Smooth muscle cell (in vitro differentiated cells): Measurements from ENCODE around the gene INPPL1. TPM values are rescaled to one million over a fixed set of nuclear protein-coding genes. Genes with fewer than 3 reads are reported as not detected.

Experiments
- DNase-seq: peaks from one replicate; lab custom pipeline; 2025; ENCODE audit not compliant: unreplicated experiment; lab: John Stamatoyannopoulos, UW
- H2AFZ ChIP-seq: fragments of 200-600 bp; sonication (generic); 2 replicates; pipeline ENCODE4 v1.6.0; 2016; ENCODE audit warnings: antibody characterized with exemption, low read depth, mild to moderate bottlenecking
- H3F3A ChIP-seq: fragments of 200-600 bp; sonication (generic); 2 replicates; pipeline ENCODE4 v1.6.0; 2017; ENCODE audit warnings: antibody characterized with exemption, low read depth
- H3K27ac ChIP-seq: fragments of 200-600 bp; sonication (generic); 2 replicates; pipeline ENCODE4 v1.5.1; 2016; ENCODE audit warnings: low read depth, mild to moderate bottlenecking
- H3K27me3 ChIP-seq: fragments of 200-600 bp; sonication (generic); 2 replicates; pipeline ENCODE4 v1.6.1; 2016; ENCODE audit warnings: low read depth, mild to moderate bottlenecking
- H3K36me3 ChIP-seq: fragments of 200-600 bp; sonication (generic); 2 replicates; pipeline ENCODE4 v1.5.1; 2016; ENCODE audit warnings: low read depth
- H3K4me1 ChIP-seq: fragments of 200-600 bp; sonication (generic); 2 replicates; pipeline ENCODE4 v1.5.1; 2016; ENCODE audit warnings: low read depth
- H3K4me2 ChIP-seq: fragments of 200-600 bp; sonication (generic); 2 replicates; pipeline ENCODE4 v1.6.0; 2016; ENCODE audit warnings: mild to moderate bottlenecking
- H3K4me3 ChIP-seq: fragments of 200-600 bp; sonication (generic); 2 replicates; pipeline ENCODE4 v1.5.1; 2016; ENCODE audit warnings: mild to moderate bottlenecking
- H3K79me2 ChIP-seq: fragments of 200-600 bp; sonication (generic); 2 replicates; pipeline ENCODE4 v1.6.0; 2016; ENCODE audit warnings: low read depth, mild to moderate bottlenecking
- H3K9ac ChIP-seq: fragments of 200-600 bp; sonication (generic); 2 replicates; pipeline ENCODE4 v1.6.0; 2016; ENCODE audit warnings: low read depth
- H3K9me3 ChIP-seq: fragments of 200-600 bp; sonication (generic); replicated peaks from 2 replicates; pipeline ENCODE4 v1.5.1; 2016; ENCODE audit warnings: low read depth
- H4K20me1 ChIP-seq: fragments of 200-600 bp; sonication (generic); 2 replicates; pipeline ENCODE4 v1.6.0; 2016; ENCODE audit warnings: low read depth
- WGBS: methylation state at CpG from one replicate; pipeline ENCODE4 v1.1.7; 2016; ENCODE audit warnings: low lambda C conversion rate; 5-methylcytosine and 5-hydroxymethylcytosine counted together
- polyA plus RNA-seq: library from polyadenylated mRNA; unstranded; fragments of >200 nt; fragmentation: Nextera tagmentation; extraction: Ambion mirVana; gene quantifications from 2 replicates; pipeline ENCODE4 v1.2.1, GENCODE V29; 2016
- total RNA-seq: library from RNA; depleted of rRNA; stranded (reverse); fragments of >200 nt; gene quantifications from 2 replicates; pipeline ENCODE4 v1.2.3, GENCODE V29; 2014
- TF ChIP-seq, protein P1 (sequence below): fragments of 200-600 bp; sonication (generic); IDR thresholded peaks from 2 replicates; pipeline ENCODE4 v1.5.1; 2017; ENCODE audit warnings: borderline replicate concordance, mild to moderate bottlenecking, antibody characterized with exemption; ENCODE audit not compliant: insufficient read depth, poor library complexity, severe bottlenecking

The INPPL1 gene
- total and polyA plus RNA-seq, 2 experiments from 2014 or later, result 71.6 to 95.6 TPM

- no peak overlapping the region for H3K4me2 ChIP-seq
- peaks cover 25% of the 10 kb centered on the region for H3F3A ChIP-seq
- WGBS, result 99% methylated on average over 8 of the region's 8 CpGs
- TF ChIP-seq, protein P1, sequence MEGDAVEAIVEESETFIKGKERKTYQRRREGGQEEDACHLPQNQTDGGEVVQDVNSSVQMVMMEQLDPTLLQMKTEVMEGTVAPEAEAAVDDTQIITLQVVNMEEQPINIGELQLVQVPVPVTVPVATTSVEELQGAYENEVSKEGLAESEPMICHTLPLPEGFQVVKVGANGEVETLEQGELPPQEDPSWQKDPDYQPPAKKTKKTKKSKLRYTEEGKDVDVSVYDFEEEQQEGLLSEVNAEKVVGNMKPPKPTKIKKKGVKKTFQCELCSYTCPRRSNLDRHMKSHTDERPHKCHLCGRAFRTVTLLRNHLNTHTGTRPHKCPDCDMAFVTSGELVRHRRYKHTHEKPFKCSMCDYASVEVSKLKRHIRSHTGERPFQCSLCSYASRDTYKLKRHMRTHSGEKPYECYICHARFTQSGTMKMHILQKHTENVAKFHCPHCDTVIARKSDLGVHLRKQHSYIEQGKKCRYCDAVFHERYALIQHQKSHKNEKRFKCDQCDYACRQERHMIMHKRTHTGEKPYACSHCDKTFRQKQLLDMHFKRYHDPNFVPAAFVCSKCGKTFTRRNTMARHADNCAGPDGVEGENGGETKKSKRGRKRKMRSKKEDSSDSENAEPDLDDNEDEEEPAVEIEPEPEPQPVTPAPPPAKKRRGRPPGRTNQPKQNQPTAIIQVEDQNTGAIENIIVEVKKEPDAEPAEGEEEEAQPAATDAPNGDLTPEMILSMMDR, result no peak
- H3K9me3 ChIP-seq, result no peaks in the 10 kb centered on the region
- H4K20me1 ChIP-seq, result peaks cover 94% of the 10 kb centered on the region
- H3K79me2 ChIP-seq, result no peaks in the 10 kb centered on the region
- H3K4me3 ChIP-seq, result no peak overlapping the region
- no peak overlapping the region for H2AFZ ChIP-seq
- H3K27me3 ChIP-seq, result no peaks in the 10 kb centered on the region
- H3K36me3 ChIP-seq, result no peaks in the 10 kb centered on the region
- H3K27ac ChIP-seq, result no peak overlapping the region
- no peak for DNase-seq
- H3K9ac ChIP-seq, result no peak overlapping the region
- H3K4me1 ChIP-seq, result peaks cover 6% of the 10 kb centered on the region
Measured at GRCh38 chr11:72233773-72234513, 9.4 kb downstream of the INPPL1 start.

GRCh38 chr11:72234514-72234830, 9.9 kb downstream of the INPPL1 start:
- Histone ChIP-seq H3K27ac (no peak overlapping the region), H3K79me2 (no peaks in the 10 kb centered on the region), H4K20me1 (peaks cover 91% of the 10 kb centered on the region), H3K4me1 (peaks cover 10% of the 10 kb centered on the region), H3K9ac (no peak overlapping the region), H3K4me3 (no peak overlapping the region), H3K9me3 (no peaks in the 10 kb centered on the region), H3K36me3 (no peaks in the 10 kb centered on the region), H2AFZ (no peak overlapping the region), H3K27me3 (no peaks in the 10 kb centered on the region), H3F3A (peaks cover 29% of the 10 kb centered on the region), H3K4me2 (no peak overlapping the region)
- 96% methylated on average over 3 of the region's 3 CpGs for WGBS
- DNase-seq, result no peak
- TF ChIP-seq, protein P1, result no peak

- Histone ChIP-seq H3K4me3 (no peak overlapping the region), H3K9me3 (no peaks in the 10 kb centered on the region), H4K20me1 (peaks cover 86% of the 10 kb centered on the region), H3K27ac (no peak overlapping the region), H3K79me2 (no peaks in the 10 kb centered on the region), H3K36me3 (no peaks in the 10 kb centered on the region), H3K27me3 (peaks cover under 1% of the 10 kb centered on the region), H3K4me1 (peaks cover 10% of the 10 kb centered on the region), H2AFZ (no peak overlapping the region), H3K9ac (no peak overlapping the region), H3K4me2 (no peak overlapping the region), H3F3A (peaks cover 29% of the 10 kb centered on the region)
- TF ChIP-seq, protein P1, result no peak
- 95% methylated on average over 4 of the region's 4 CpGs for WGBS
- no peak for DNase-seq
Measured at GRCh38 chr11:72234920-72235319, 10.4 kb downstream of the INPPL1 start.
